ENCODE results near the gene RIMS1. TPM values are rescaled to one million over a fixed set of nuclear protein-coding genes. Genes with fewer than 3 reads are reported as not detected.

The RIMS1 gene
- total and polyA plus RNA-seq, 9 of the 15 experiments (the other 6 are each of a cell fraction or from before 2014, with no cell fraction given): not detected

DNA sequence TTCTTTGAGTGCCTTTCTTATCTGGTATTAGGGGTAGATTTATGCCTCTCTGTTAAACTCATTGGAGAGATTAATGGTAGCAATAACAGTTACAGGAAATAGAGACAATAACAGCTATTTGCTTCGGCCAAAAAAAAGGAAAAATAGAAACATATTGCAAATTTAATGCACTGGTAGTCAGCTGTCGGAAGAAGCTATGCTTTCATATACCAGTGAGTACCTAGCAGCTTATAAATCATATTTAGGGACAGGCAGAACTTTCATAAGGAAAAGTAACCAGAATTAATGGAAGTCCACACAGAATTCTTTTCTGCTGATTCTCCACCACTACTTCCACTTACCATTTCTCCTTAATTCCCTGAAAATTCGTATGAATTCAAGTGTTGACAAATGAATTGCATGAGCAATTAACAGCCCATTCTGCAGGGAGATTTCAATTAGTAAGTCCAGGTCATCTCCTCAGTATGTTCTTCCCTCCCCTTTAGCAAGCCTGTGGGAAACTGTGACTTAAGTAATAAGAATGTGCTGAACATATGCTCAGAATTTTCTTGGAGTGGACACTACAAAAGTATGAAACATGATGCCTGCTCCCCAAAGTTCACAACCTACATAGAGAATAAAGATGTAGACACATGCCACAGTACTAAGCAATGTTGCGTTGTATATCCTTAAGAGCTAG, 538.8 kb downstream of the RIMS1 start (continued):
- no peak for TF ChIP-seq E4F1 (CRISPR knock-in tag; IDR thresholded peaks at IDR 0.05; ENCODE audit: borderline replicate concordance)
- no peak for TF ChIP-seq ZNF445 (CRISPR knock-in tag; IDR thresholded peaks at IDR 0.05; ENCODE audit: low read depth)
- TF ChIP-seq MAFG (tag; conservative IDR thresholded peaks at IDR 0.05): no peak
- no peak for TF ChIP-seq AFF4 (CRISPR knock-in tag; IDR thresholded peaks at IDR 0.05)
- no peak for TF ChIP-seq MYBL2 (IDR thresholded peaks at IDR 0.05; ENCODE audit: low read depth)
- no peak for TF ChIP-seq MYBL2 (CRISPR knock-in tag; IDR thresholded peaks at IDR 0.05; ENCODE audit: borderline replicate concordance)
